Measurements from ENCODE around the gene TBCE. TPM values are rescaled to one million over a fixed set of nuclear protein-coding genes. Genes with fewer than 3 reads are reported as not detected.
A peak's percentile ranks its signal among the peaks of the same experiment; 100 is the strongest.

Gene TBCE
- total and polyA plus RNA-seq, 9 of the 15 experiments (the other 6 are each of a cell fraction or from before 2014, with no cell fraction given), result 52.6 to 92.1 (median 82.1) TPM

- TF ChIP-seq ARID3A (IDR thresholded peaks at IDR 0.05; ENCODE audit: borderline replicate concordance, low read depth, low read length) (0 out of 2 replicates have a peak, but pooled peaks have one; percentile 61), ZBTB17 (CRISPR knock-in tag; IDR thresholded peaks at IDR 0.05) (peak; percentile 92), HEY1 (CRISPR knock-in tag; IDR thresholded peaks at IDR 0.05; ENCODE audit: borderline replicate concordance) (no peak), BCLAF1 (IDR thresholded peaks at IDR 0.05; ENCODE audit: borderline replicate concordance in 1 of 2, control insufficient read depth in 1 of 2, low read depth in 2 of 2, low read length in 1 of 2) (no peak), CCAR2 (IDR thresholded peaks at IDR 0.05; ENCODE audit: low read depth, low read length) (no peak), ZNF778 (CRISPR knock-in tag; IDR thresholded peaks at IDR 0.05) (no peak), TFE3 (CRISPR knock-in tag; IDR thresholded peaks at IDR 0.05) (peak; percentile 61), ZNF121 (CRISPR knock-in tag; conservative IDR thresholded peaks at IDR 0.05) (no peak), TEAD4 (IDR thresholded peaks at IDR 0.05; ENCODE audit: low read length) (peak; percentile 51), TEAD4 (CRISPR knock-in tag; IDR thresholded peaks at IDR 0.05; ENCODE audit: borderline replicate concordance) (no peak), EGR1 (conservative IDR thresholded peaks at IDR 0.05) (no peak), RAD21 (CRISPR knock-in tag; conservative IDR thresholded peaks at IDR 0.05 in 1 of 2, IDR thresholded peaks at IDR 0.05 in 1 of 2) (no peak; a peak in 1 of 4 replicates)
These were observed at the start of gene TBCE (continued) for GRCh38 chr1:235367000-235367908.
